Measurements from ENCODE around the gene CBX8.
A peak's percentile ranks its signal among the peaks of the same experiment; 100 is the strongest.
"Not testable (repeated sequence)": the region's sequence is repeated elsewhere in the genome, so short reads cannot be mapped to it uniquely, and the experiment has no call there.

Gene CBX8

DNA sequence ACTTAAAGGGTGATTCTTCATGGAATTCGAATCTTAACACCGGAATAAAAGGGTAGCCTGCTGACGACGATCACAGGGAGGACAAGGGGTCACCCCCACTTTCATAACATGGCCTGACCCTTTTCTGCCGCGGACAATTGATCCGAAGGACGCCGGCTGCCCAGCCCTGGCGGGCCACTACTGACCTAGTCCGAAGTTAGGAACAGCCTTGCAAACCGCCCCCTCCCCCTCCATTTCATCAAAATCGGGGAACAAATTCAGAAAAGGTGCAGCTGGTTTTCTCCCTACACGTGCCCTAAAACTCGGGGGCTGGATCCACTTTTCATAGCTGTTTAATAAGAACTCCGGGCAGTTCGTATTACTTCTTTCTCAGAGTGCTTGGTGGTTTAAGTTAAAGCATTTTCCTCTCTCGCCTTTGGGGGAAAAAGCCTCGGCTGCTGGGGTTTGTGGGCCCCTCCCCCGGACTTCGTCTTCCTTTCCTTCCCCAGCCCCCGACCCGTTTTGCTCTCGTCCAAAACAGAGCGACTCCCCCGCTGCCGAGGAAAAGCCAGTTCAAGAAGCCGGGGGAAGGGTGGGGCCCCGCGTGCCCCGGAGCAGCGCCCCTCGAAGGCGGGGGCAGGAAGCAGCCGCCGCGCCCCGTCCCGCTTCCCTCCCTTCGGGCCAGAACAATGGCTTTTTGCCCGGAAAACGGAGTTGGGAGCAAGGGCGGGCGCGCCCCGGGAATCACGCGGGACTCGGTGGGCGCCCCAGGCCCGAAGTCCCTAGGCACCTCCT is 19.6 kb downstream of the CBX8 start:
- peak in 1 of 2 donors; percentile 16 for DNase-seq

DNA sequence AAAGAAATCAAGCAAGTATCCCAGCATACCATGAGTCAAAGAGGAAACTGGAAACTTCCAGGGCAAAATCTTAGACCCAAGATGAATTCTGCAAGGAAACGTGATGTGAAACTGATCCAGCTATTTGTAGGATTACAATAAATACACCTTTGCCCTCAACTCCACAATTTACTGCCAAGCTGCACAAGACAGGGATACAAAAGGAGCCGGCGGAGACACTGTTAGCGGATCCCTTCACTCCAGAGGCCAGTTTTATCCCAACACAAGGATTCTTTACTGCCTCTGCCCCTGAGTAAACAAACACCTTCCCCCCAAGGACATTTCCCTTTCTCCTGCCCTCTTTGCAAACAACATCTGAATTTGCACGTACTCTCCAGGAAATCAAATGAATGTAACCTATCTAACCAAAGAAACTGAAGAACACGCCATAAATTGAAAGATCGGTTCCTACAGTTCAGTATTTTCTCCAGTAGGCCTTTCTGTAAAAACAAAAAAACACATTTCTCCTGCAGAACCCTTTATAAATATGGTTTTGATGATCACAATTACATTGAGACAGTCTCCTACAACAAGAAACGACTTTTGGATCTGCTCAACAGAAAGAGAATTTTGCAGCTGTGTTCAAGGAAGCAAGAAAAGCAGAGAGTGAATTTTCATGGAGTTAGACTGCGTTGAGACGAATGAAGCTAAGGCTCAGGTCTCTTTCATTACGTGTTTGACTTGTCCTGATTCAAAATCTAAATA is 20.3 kb downstream of the CBX8 start:
- DNase-seq: no peak

DNA sequence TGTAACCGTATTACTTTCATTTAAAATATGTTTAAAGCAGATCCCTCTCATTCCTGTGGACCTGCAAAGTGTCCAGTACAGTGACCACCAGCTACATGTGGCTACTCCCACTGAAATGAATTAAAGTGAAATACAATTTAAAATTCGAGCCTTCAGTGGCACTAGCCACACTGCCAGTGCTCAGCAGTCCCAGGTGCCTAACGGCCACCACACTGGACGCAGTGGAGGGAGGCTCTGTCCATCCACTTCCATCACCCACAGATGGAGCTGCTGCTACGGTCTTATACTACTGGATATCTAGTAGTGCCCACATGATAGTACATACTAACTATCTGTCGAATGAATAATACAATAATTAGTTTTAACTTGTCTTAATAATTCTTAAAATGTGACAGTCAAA is 21.2 kb downstream of the CBX8 start:
- DNase-seq: no peak

GRCh38 chr17:79774561-79774975 is 22.3 kb downstream of the CBX8 start:
- no peak for DNase-seq

GRCh38 chr17:79772726-79773125 is 24.2 kb downstream of the CBX8 start:
- DNase-seq: not testable (repeated sequence)

DNA sequence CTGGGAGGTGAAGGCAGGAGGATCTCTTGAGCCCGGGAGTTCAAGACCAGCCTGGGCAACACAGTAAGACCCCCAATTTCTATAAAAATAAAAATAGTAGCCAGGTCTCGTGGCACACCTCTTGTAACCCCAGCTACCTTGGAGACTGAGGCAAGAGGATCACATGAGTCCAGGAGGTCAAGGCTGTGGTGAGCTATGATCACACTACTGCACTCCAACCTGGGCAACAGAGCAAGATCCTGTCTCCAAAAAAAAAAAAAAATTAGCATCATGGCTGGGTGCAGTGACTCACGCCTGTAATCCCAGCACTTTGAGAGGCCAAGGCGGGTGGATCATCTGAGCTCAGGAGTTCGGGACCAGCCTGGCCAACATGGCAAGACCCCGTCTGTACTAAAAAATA is 25.6 kb downstream of the CBX8 start:
- no peak for DNase-seq

DNA sequence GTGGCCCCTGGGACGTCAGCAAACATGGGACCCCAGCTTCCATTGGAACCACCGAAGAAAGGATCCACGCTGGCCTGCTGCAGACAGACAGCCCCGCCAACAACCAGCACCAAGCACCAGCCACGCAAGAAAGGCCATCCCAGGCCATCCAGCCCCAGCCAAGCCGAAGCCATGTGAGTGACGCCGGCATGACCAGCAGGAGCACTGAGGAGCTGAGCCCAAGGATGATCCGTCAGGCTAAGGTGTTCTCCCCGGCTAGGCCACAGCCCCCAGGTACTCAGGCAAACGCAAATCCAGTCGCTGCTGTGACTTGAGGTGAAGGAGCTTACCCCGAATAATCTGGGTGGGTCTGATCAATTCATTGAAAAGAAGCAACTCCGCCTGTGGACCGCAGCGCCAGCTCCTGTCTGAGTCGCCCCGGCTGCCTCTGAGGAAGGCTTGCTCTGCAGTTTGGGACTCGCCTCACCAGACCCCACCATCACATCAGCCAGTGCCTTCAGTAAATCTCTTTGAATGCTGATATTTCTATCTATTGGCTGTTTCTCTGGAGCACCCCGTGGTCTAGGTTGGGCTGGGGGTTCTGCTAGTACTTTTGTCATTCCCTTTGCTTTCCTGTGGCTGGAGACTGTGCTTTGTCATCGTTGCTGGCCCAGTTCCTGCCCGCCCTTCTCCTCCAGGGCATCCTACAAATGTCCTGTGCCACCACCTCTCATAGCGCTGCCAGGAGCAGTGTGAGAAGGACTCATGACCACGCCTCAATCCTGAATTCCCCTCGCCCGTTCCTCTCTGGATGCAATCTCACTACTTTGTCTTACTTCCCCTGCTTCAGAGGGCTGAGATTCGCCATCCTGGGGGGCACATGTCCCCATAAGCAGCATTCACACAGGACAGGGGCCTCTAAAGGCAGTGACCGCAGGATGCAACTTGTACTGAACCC is 27.0 kb downstream of the CBX8 start:
- DNase-seq: peak in 1 of 2 donors; percentile 23

DNA sequence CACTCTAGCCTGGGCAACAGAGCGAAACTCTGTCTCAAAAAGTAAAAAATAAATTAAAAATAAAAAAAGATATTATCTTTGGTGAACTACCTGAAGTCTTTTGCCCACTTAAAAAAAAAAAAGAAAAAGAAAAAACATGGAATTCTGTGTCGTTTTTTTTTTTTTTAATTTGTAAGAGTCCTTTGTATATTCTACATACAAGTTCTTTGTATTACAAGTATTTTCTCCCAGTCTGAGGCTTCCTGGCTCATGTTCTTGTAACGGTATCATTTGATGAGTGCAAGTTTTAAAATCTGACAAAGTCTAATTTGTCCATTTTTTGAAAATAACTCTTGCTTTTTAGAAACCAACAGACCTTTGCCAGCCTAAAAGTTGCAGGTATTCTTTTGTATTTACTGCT is 31.2 kb downstream of the CBX8 start:
- no peak for DNase-seq

GRCh38 chr17:79761894-79762589 is 34.8 kb downstream of the CBX8 start:
- no peak for DNase-seq

GRCh38 chr17:79760197-79760906 is 36.5 kb downstream of the CBX8 start:
- DNase-seq: no peak

GRCh38 chr17:79758271-79758670 is 38.6 kb downstream of the CBX8 start:
- DNase-seq: no peak

- DNase-seq: no peak
Observed at GRCh38 chr17:79757140-79757745, 39.6 kb downstream of the CBX8 start.

GRCh38 chr17:79755591-79755990 is 41.3 kb downstream of the CBX8 start:
- no peak for DNase-seq

- DNase-seq: not testable (repeated sequence)
Observed at GRCh38 chr17:79754903-79755302, 42.0 kb downstream of the CBX8 start.

- no peak for DNase-seq
Observed at GRCh38 chr17:79754370-79754769, 42.5 kb downstream of the CBX8 start.

GRCh38 chr17:79752175-79752574 is 44.7 kb downstream of the CBX8 start:
- peak; percentile 53 to 62 for DNase-seq

DNA sequence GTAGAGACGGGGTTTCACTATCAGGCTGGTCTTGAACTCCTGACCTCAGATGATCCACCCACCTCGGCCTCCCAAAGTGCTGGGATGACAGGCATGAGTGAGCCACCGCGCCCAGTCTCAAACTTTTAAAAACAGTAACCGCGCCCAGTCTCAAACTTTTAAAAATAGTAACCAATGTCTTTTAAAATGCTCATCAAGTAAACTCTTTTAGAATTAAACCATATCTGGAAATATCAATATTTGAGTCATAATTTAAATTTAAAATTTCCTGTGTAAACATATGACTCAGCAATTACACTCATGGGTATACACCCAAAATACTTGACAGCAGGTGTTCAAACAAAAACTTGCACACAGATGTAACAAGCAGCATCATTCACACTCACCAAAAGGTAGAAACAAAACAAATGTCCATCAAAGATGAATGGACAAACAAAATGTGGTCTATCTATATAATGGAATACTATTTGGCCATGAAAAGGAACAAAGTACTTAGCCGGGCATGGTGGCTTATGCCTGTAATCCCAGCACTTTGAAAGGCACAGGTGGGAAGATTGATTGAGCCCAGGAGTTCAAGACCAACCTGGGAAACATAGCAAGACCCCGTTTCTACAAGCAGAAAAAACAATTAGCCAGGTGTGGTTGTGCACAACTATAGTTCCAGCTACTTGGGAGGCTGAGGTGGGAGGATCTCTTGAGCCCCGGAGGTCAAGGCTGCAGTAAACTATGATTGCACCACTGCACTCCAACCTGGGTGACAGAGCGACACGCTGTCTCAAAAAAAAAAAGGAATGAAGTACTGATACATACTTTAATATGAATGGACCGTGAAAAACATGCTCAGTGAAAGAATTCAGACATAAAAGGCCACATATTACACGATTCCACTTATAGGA is 46.0 kb downstream of the CBX8 start:
- DNase-seq: no peak

GRCh38 chr17:79749958-79750357 is 46.9 kb downstream of the CBX8 start:
- no peak for DNase-seq

DNA sequence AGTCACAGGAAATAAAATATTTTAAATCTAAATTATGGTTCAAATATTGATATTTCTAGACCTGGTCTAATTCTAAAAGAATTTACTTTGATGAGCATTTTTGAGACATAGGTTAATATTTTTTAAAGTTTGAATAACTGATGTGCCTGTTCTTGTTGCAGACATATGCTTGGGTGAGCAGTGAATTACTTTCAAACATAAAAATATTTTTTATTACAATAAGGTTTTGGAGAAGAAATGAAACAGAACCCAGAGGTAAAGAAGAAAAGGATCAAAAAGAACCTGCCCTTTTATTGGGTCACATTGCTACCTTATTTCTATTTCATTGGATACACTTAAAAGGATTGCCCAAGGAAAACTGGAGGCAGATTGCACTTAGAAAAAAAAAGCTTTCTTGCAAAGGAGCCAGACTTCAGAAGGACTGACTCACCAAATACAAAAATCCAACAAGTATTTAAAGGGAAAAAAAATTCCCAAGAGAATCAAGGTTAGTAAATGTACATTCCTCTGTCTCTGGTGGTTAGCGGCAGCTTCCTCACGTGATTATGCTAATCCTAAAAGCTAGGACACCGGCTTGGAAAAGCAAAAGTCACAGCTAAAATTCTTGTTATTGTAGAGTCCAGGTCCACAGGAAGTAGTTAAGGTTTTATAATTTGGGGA is 47.6 kb downstream of the CBX8 start:
- DNase-seq: no peak

Data from inflammatory macrophage treated with lipopolysaccharide for 1 hour (primary cell).